Ramos (cell line): ENCODE results near the gene NAA15.
"Not testable (repeated sequence)": the region's sequence is repeated elsewhere in the genome, so short reads cannot be mapped to it uniquely, and the experiment has no call there.

ENCODE experiments used
- in situ Hi-C: fragments of 300-500 bp; cut with MboI; formaldehyde crosslinking; loops from one replicate; pipeline ENCODE4 v1.14.3; 2022; ENCODE audit warnings: low sequenced_read_pairs; ENCODE audit not compliant: unreplicated experiment

The NAA15 gene

DNA sequence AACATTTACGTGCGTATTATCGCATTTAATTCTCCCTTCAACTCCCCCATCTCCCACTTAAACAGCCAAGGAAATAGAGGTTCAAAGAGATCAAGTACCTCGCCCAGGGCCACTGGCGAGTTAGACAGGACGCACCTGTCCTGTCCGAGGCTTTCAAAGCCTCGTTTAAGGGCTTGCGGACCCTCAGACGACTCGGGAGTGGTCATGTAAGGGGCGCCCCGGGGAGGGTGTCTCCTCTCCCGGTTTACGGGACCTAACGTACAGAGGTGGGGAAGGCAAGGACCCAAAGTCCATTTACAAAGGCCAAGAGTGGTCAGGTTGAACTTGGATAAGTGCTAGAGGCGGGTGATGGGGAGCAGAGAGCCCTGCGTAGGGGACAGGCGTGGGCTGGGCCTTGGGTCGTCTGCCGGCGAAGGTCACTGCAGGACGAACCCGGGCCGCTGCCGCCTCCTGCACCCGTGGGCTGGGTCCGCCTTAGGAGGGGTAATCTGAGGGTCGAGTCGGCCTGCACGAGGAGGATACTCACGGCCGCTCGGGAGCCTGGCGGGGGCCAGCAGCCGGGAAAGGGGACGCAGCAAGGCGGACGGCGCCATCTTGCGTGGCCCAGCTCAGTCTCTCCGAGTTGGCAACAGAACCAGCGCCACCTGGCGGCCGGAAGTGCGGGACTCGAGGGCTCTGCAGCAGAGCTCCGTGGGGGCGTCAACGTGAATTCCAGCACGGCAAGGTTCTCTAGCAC is 5.9 kb upstream of the NAA15 start:
- in situ Hi-C loops: loop anchor here (5.0 to 10.0 kb wide), 2 partner anchors 68 to 211 kb away; no protein-coding TSS in a partner anchor

- in situ Hi-C loops: loop anchor here (5.0 to 10.0 kb wide), 2 partner anchors 69 to 211 kb away; no protein-coding TSS in a partner anchor
These were observed 5.4 kb upstream of the NAA15 start for GRCh38 chr4:139295942-139296299.

- in situ Hi-C loops: loop anchor here (5.0 to 10.0 kb wide), 2 partner anchors 70 to 212 kb away; no protein-coding TSS in a partner anchor
These were observed 4.3 kb upstream of the NAA15 start for GRCh38 chr4:139297001-139297410.

GRCh38 chr4:139299536-139299935 is 1.8 kb upstream of the NAA15 start:
- in situ Hi-C loops: loop anchor here (5.0 to 10.0 kb wide), 2 partner anchors 72 to 215 kb away; no protein-coding TSS in a partner anchor

DNA sequence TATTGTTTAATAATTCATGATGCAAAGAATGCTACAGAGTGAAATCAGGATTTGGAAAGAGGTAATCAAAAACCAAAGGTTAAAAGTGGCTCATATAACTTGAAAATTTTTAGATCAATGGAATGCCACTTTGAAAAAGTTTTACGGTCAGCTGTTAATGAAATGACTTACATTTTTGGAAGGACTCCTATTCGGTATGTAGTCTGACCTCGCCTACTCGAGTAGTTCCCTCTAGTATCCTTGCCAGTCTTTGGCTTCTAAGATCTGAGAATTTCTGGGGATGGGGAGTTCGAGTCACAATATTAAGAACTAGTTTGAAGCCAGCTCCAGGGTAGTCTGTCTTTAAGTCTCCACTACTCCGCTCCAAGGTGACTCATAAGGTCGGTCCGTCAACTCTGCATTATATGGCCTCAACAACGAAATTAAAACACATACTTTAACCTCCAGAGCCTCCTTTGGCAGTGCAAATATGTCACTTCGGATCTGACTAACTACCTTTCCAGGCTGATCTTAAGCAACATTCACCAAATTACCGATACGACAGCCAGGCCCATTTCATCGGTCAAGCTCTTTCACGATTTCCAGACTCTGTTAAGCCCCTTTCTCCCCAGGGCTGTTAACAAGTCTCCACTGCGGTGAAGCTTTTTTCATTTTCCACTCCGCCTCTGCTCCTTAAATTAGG is 733 bp upstream of the NAA15 start:
- in situ Hi-C loops: no loop called here

DNA sequence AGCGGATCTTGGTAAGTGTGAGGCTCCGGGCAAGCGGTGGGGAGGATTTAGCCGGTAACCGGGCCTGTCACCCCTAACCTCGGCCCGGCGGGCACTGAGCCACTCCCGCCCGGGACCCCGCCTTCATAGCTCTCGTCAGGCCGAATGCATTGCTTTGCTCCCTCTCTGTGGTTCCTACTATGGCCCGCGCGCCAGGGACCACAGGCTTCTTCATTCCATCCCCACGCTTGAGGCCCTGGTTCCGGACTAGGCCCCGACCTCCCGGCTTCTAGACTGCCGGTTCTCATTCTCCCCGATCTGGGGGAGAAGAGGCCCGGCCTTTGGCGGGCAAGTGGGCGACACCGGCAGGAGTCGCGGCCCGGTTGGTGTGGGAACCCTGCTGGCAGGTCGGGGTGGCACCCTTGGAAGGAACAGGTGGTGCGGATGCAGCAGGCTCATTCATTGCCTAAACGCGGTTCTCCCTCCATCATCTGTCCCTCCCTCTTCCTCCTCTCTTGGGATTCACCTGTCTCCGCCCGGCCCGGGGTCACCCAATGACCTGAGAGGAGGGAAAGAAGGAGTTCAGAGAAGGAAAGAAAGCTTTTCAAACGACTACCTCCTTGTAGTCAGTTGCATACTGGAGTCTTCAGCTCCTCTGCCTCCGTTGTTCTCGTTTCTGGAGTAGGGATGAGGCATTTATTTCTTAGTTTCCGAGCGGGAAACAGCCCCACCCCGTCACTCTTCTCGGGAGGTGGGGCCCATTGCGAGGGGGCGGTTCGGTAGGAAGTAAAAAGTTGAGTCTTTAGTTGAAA is 711 bp downstream of the NAA15 start, which contains the start of gene NDUFC1:
TSS of gene NDUFC1 (minus strand) at position 657 of the 791 bp plus-strand sequence. CDS start 6,679 bp downstream, outside the sequence.
- in situ Hi-C loops: no loop called here

- in situ Hi-C loops: no loop called here
These were observed 3.6 kb downstream of the NAA15 start for GRCh38 chr4:139304920-139305319.

- in situ Hi-C loops: no loop called here
These were observed 10.6 kb downstream of the NAA15 start for GRCh38 chr4:139311909-139312308.

DNA sequence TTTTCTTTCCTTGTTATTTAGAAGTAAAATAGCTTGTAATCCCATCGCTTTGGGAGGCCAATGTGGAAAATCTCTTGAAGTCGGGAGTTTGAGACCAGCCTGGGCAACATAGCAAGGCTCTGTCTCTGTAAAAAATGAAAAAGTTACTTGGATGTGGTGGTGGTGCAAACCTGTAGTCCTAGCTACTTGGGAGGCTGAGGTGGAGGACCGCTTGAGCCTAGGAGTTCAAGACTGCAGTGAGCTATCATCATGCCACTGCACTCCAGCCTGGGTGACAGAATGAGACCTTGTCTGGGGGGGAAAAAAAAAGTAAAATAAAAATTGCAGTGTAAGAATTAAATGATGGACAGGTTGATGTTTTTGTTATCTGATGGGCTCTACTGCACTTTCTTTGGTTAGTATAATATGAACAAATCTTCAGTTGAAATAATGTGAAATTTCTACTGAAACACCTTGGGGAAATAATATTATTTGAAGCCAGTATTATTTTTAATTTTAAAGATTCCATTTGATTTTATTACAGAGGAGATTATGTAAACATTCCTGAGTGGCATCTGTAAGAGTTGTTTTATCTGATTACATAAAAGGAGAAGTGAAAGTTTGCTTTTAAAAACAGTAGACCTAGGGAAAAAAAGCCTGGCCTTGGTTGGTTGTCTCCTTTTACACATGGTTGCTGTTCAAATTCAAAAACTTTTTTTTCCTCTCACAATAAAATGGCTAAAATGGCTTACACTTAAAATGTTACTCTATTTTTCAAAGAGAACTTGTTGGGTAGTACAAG is 11.4 kb downstream of the NAA15 start:
- in situ Hi-C loops: no loop called here

GRCh38 chr4:139313414-139313813 is 12.1 kb downstream of the NAA15 start:
- in situ Hi-C loops: not testable (repeated sequence)

DNA sequence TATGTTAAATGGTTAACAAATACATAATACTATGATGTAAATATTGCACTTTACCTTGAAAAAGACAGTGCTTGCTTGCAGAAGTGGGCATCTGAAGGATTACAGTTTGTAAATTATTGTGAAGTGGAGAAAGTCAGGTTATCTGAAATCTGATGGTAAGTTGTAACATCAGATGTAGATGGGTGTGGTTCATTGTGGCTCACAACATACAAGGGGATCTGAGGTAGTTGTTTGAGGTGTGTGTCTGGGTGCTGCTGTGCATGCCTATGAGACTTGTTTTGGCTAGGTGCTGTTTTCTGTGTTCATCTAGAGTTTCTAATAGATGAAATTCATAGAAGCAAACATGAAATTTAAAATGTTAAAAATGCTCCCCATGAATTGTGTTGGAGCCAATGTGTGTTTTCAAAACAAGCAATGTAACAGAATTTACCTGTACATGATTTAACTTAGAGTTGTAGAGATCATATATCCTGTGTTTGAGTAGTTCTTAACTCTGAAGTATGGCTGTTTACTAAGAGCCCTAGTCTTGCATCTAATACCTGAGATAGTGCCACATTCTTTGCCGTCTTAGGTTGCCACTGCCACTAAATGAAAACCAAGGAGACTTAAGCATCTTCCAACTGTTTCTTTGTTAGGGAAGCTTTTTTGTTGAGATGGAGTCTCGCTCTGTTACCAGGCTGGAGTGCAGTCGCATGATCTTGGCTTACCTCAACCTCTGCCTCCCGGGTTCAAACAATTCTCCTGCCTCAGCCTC is 12.9 kb downstream of the NAA15 start:
- in situ Hi-C loops: no loop called here

- in situ Hi-C loops: no loop called here
These were observed 13.9 kb downstream of the NAA15 start for GRCh38 chr4:139315221-139315675.

DNA sequence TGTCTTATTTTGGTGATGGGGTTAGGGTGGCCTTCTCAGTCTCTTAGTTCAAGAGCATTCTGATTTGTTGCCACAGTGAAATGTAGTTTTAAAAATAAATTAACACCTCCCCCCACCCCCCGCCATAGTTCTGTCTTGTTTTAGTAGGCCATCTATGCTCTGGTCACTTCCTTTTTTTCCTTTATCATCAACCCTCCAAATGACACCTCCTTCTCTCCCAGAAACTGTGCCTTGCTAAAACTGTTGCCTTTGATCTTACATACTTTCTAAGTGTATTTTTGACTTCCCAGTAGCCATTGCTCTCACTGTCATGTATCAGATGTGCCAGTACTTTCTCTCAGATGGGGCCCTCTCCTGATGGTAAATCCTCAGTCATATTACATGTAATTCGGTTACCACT is 15.4 kb downstream of the NAA15 start:
- in situ Hi-C loops: no loop called here

DNA sequence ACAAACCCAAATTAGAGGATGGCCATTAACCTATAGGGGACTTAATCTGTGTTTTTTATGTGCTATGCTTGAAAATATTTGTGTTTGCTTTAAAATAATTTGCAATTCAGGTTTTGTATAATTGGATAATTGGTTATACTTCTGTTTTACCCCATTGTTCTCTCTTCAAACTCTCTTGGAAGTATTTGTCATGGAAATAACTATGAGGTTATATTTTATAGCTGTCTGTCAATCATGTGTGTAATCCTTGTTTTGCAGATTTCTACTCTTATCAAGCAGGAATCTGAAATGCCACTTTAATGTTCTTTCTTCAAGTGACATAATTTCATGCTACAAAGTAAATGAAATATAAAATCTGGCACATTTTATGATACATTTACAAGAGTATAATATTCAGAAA is 16.3 kb downstream of the NAA15 start:
- in situ Hi-C loops: no loop called here

GRCh38 chr4:139319571-139319970 is 18.3 kb downstream of the NAA15 start:
- in situ Hi-C loops: no loop called here

GRCh38 chr4:139322070-139322469 is 20.8 kb downstream of the NAA15 start:
- in situ Hi-C loops: not testable (repeated sequence)

DNA sequence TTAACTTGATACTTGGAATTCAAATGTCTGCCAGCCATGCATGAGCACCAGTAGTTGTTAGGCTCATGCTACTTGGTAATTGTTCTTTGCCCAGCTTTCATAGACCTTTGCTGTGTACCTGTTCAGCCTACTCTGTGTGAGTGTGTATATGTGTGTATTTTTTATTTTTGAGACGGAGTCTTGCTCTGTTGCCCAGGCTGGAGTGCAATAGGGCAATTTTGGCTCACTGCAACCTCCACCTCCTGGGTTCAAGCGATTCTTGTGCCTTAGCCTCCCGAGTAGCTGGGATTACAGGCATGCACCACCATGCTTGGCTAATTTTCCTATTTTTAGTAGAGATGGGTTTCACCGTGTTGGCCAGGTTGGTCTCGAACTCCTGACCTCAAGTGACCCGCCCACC is 21.2 kb downstream of the NAA15 start:
- in situ Hi-C loops: not testable (repeated sequence)

GRCh38 chr4:139324620-139325019 is 23.3 kb downstream of the NAA15 start:
- in situ Hi-C loops: no loop called here

DNA sequence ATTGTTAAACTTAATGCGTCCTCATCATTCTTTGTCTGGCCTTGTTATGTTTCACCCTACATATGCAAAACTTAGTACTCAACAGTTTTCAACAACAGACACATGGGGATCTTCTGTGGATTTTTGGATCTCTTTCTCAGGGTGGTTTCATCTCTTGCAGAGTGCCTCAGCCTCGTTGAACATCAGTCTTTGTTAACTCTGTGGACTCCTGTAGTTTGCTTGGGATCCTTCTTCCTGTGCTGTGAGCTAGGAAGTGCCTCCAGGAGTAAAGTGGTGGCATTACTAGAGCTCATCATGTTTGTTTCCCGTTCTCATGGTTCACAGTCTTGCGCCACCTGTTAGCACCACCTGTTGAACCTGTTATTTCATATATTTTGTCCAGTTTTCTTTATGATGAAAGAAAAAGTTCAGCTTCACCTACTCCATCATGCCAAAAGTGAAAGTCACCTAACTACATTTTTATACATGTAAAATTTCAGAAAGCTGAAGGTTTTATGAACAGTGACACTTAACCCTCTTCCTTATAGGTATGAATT is 28.4 kb downstream of the NAA15 start:
- in situ Hi-C loops: no loop called here
